RPMI7951 (cell line): ENCODE results near the gene GPR142. TPM values are rescaled to one million over a fixed set of nuclear protein-coding genes. Genes with fewer than 3 reads are reported as not detected.

Experiments
- DNase-seq: peaks from one replicate; pipeline ENCODE4 v3.0.0-alpha.2; 2012; ENCODE audit warnings: low read depth
- total RNA-seq: library from RNA; depleted of rRNA; stranded (reverse); fragments of >200 nt; shearing (Covaris generic); gene quantifications from 2 replicates; pipeline ENCODE4 v1.2.3, GENCODE V29; 2014

The GPR142 gene
- total RNA-seq, 1 experiment from 2014 or later: not detected

GRCh38 chr17:74369665-74370490 lies 2.6 kb downstream of the GPR142 start:
- DNase-seq: no peak

DNA sequence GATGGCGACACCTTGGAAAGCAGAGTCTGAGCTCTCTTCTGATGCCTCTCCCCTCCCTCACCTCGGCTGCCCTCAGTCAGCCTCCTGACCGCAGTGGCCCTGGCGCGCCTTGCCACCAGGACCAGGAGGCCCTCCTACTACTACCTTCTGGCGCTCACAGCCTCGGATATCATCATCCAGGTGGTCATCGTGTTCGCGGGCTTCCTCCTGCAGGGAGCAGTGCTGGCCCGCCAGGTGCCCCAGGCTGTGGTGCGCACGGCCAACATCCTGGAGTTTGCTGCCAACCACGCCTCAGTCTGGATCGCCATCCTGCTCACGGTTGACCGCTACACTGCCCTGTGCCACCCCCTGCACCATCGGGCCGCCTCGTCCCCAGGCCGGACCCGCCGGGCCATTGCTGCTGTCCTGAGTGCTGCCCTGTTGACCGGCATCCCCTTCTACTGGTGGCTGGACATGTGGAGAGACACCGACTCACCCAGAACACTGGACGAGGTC lies 4.4 kb downstream of the GPR142 start:
- no peak for DNase-seq

DNA sequence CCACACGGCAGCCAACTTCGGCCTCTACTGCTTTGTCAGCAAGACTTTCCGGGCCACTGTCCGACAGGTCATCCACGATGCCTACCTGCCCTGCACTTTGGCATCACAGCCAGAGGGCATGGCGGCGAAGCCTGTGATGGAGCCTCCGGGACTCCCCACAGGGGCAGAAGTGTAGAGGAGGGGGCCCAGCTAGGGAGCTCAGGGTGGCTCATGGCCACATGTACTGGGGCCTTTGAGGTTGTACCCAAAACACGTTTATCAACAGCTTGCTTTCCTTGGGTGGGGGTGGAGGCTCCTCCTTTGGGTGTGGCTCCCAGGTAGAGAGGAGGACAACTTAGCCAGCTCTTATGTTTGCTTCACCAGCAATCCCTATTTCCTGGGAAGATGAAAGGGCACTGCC lies 5.1 kb downstream of the GPR142 start:
- no peak for DNase-seq

DNA sequence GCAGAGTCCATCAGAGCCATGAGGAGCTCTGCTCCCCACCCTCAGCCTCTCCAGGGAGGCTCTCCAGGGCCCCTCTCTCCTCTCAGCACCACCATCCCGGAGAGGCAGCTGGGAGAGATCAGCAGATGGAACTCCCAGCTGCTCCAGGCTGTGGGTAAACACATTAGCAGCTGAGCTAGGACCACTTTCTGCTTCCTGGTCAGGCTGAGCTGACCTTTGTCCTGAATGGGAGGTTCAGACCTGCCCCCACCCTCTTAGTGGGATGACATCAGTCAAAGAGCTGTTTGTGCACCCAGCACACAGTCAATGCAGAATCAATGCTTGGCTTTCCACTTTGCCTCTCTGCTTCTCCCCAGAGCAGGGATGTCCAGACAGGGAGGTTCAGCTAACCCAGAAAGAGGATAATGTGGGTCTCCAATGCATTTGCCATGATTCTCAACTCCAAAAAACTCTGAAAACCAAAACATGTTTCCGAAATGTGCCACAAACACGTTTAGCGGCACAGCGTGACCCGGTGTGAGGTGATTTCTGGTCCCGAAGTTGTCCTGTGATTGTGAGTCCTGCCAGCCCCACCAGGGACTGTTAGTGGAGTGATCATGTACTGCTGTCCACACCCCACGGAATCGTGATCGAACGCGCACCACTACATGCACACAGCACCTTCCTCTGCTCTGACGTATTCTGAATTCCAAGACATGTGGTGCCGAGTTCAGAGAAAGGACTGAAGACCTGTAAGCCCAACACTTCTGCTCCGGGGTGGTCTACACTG lies 6.7 kb downstream of the GPR142 start:
- no peak for DNase-seq

GRCh38 chr17:74374858-74375257 lies 7.6 kb downstream of the GPR142 start:
- no peak for DNase-seq

DNA sequence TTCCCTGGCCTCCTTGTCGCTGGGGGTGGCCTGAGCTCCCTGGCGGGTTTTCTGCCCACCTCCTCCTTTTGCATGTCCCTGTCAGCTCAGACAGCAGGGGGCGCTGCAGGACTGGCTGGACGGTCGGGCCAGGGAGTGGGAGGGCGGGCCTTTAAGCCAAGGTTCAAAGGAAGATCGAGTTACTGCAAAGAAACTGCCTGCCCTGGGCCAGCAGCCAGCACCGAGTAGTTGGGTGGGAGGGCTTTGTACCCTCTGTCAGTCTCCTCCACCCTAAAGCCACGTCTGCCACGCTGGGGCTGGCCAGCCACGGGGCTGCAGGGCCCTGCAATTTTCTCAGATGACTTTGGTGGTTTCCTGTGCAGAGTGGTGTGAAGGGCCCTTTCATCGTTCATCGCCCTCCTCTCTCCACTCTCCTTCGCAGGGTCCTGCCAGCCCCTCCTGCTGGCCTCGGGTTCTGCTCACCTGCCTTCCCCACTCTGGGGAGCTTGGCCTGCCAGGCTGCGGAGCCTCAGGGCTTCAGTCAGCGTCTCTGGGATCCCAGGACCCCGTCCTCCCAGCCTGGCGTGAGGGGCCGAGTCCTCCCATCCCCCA lies 12.3 kb downstream of the GPR142 start:
- peak; percentile 71 for DNase-seq

DNA sequence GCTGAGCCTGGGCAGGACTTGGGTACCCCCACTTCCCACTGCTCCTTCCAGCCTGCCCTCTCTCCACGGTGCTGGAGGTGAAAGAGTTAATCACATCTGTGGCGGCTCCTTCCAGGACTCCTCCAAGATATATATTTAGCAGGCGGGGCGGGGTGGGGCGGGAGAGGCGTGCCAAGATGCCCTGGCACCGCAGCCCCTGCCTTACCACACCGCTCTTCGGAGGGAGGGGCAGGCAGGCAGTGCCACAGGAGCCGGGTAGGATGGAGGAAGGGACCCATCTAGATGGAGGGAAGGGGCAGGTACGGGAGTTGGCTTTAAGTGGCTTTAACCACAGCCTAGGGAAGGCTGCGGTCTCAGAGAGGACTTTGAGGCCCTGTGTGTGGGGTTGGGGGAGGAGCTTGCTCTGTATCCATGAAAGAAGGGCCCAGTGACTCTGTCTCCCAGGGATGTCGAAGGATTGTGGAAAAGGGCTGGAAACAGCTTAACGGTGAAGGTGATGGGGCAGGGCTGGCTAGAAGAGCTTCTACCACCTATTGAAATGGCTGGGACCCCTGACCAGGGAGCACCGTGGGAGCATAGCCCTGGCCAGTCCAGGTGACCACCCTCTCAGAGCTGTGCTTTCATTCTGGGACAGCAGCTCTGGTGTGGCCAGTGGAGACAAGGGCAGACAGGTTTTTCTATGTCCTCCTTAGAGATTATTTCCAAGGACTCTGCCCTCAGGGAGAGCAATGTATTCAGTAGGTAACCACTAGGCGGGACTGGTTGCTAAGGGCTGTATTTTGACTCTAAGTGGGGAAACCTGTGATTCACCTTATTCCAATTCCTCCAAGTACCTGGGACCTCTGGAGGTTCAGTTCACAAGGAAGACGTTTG lies 13.0 kb downstream of the GPR142 start:
- DNase-seq: peak; percentile 71

- no peak for DNase-seq
These were observed 13.9 kb downstream of the GPR142 start for GRCh38 chr17:74380959-74381808.

- DNase-seq: no peak
These were observed 15.8 kb downstream of the GPR142 start for GRCh38 chr17:74383141-74383540.

GRCh38 chr17:74385201-74385600 lies 17.9 kb downstream of the GPR142 start:
- DNase-seq: no peak

DNA sequence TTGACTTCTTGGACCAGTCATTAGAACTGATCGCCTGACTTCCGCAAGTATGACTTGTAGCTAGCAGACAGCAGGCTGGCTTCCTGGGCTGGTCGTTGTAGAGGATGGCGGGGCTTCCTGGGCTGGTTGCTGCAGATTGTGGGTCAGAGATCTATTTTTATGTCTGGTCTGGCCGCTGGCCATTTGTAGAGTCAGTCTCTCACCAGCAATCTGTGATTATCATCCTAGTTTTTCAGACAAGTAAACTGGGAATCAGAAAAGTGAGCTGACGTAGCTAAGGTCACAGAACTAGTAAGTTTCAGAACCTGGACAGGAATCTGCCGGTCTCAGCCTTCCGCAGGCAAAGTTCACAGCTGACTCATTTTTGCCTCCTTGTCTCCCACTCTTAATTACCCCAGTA lies 19.1 kb downstream of the GPR142 start:
- DNase-seq: peak; percentile 86

GRCh38 chr17:74387365-74388218 lies 20.3 kb downstream of the GPR142 start:
- no peak for DNase-seq

DNA sequence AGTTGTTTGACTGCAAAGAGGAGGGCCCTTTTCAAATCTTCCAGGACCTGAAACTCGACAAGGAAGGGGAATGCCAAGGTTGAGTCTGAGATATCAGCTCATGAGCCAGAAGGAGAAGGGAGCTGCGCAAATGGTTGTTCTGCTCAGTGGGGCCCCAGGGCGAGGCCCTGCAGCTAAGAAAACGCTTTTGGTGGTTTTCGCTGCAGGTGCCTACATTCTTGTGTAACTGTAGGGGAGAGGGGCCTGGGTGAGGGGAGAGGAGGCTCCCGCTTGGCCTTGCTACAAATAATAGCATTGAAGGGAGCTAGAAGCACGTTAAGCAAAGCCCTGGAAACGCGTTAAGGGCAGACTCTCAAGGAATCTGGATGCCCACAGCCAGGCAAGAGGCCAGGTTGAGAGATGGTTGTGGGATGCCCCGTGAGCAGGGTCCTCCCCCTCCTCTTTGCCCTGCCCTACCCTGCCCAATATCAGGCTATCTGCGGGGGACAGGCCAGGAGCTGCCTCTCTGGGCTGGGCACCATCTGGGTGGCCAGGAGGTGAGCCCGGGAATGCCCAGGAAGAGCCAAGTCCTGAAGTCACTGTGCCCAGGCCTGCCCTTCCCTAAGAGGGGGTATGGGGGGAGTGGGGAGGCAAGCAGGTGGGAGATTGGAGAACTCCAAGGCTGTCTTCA lies 21.9 kb downstream of the GPR142 start:
- DNase-seq: no peak

DNA sequence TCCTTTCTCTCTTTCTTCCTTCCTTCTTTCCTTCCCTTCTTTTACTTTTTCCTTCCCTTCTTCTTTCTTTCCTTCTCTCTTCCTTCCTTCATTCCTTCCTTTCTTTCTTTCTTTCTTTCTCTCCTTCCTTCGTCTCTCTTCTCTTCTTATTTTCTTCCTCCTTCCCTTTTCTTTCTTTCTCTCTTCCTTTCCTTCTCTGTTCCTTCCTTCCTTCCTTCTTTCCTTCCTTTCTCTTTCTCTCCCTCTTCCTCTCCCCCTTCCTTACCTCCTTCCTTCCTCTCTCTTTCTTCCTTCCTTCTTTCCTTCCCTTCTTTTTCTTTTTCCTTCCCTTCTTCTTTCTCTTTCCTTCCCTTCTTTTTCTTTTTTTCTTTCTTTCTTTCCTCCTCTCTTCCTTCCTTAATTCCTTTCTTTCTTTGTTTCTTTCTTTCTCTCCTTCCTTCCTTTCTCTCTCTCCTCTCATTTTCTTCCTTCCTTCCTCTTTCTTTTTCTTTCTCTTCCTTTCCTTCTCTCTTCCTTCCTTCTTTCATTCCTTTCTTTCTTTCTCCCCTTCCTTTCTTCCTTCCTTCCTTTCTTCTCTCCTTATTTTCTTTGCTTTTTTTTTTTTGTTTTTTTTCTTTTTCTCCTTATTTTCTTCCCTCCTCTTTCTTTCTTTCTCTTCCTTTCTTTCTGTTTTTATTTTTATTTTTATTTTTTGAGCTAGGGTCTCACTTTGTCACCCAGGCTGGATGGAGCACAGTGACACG lies 22.8 kb downstream of the GPR142 start:
- DNase-seq: no peak

DNA sequence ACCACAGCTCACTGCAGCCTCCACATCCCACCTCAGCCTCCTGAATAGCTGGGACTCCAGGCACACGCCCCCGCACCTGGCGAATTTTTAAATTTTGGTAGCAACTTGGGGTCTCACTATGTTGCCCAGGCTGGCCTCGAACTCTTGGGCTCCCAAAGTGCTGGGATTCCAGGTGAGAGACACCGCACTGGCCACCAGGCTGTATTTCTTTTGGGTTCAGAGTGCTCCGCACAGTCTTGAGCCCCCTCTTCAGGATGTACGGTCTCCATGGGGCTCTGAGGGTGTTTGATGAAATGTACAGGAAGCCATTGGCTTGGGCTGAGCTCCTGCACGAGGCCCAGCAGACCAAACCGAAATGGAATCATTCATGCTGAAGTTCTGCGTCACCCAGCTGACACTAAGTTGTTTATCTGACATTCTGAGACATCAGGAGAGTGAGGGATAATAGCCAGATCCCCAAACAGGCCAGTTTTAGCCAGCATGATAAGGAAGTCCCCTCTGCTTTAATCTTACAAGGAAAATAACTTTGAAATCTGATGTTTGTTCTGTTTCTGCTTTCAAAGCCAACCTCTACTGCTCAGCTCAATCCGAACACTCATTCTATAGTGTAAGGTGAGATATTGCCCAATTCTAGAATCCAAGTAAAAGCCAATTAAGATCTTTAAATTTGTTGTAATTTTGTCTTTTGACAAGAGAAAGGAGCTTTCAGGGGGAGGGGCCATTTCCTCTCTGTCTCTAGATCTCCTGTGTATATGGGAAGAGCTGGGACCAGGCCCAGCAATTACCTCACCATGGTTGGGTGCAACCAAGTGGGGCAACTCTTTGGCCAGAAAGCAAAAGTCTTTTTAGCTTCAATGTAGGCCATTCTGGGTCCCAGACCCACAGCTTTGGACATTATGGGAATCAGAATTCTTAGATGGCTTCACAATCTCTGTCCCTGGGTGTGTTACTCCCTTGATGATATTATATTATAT lies 23.7 kb downstream of the GPR142 start:
- peak; percentile 32 for DNase-seq

GRCh38 chr17:74391771-74392170 lies 24.5 kb downstream of the GPR142 start:
- DNase-seq: no peak

DNA sequence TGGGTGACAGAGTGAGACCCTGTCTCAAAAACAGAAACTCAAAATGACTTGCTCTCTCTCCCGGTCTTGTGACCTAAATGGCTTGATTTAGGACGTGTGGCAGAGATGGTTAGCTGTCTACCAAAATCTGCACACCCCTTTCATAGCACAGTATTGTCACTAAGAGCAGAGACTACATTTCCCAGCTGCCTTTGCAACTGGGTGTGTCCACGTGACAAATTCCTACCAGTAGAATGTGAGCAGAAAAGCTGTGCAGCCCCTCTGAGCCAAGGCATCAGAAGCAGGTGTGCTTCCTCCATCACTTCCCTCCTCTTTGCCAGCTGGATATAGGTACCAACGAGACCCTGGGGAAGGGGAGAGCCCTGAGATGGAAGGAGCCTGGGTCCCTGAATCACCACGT lies 25.5 kb downstream of the GPR142 start:
- DNase-seq: no peak
